MM.1S (cell line): Measurements from ENCODE around the gene PDRG1.

ENCODE experiments used
- EZH2 ChIP-seq: fragments of 300-600 bp; sonication (generic); optimal IDR thresholded peaks from 2 replicates; pipeline ENCODE3; 2017; ENCODE audit warnings: low read depth, mild to moderate bottlenecking, antibody characterized with exemption, low read length, mixed read lengths
- EZH2phosphoT487 ChIP-seq: fragments of 300-600 bp; sonication (generic); IDR thresholded peaks from 2 replicates; pipeline ENCODE4 v1.6.1; 2018; ENCODE audit warnings: antibody characterized with exemption, low read length
- TF ChIP-seq, protein P1 (sequence below): fragments of 300-600 bp; sonication (generic); IDR thresholded peaks from 2 replicates; pipeline ENCODE4 v1.5.1; 2016; ENCODE audit warnings: antibody characterized with exemption, low read length, mixed read lengths

DNA sequence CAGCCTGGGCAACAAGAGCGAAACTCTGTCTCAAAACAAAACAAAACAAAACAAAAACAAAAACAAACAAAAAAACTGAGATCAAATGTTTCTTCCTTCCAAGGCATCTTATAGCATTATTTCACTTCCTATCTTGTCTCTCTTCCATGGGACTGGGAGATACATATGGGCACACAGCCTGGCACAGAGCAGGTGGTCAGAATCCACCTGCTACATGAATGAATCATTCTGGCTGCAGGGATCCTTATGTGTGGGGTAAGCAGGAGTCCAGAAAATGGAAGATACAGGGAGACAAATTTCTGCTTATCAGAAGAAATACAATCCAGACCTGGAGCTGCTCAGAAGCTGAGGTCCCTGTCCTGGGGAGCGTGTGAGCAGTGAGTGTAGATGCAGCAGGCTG, 40.2 kb upstream of the PDRG1 start:
- TF ChIP-seq EZH2 (no peak), EZH2phosphoT487 (no peak)
- TF ChIP-seq, protein P1, sequence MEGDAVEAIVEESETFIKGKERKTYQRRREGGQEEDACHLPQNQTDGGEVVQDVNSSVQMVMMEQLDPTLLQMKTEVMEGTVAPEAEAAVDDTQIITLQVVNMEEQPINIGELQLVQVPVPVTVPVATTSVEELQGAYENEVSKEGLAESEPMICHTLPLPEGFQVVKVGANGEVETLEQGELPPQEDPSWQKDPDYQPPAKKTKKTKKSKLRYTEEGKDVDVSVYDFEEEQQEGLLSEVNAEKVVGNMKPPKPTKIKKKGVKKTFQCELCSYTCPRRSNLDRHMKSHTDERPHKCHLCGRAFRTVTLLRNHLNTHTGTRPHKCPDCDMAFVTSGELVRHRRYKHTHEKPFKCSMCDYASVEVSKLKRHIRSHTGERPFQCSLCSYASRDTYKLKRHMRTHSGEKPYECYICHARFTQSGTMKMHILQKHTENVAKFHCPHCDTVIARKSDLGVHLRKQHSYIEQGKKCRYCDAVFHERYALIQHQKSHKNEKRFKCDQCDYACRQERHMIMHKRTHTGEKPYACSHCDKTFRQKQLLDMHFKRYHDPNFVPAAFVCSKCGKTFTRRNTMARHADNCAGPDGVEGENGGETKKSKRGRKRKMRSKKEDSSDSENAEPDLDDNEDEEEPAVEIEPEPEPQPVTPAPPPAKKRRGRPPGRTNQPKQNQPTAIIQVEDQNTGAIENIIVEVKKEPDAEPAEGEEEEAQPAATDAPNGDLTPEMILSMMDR = no peak
